HS-5 (cell line): Measurements from ENCODE around the gene RDH13.
"Not testable (repeated sequence)": the region's sequence is repeated elsewhere in the genome, so short reads cannot be mapped to it uniquely, and the experiment has no call there.

Experiments used
- DNase-seq: peaks from one replicate; pipeline ENCODE4 v3.0.0-alpha.2; 2012; ENCODE audit warnings: low read depth

RDH13 gene, protein sequence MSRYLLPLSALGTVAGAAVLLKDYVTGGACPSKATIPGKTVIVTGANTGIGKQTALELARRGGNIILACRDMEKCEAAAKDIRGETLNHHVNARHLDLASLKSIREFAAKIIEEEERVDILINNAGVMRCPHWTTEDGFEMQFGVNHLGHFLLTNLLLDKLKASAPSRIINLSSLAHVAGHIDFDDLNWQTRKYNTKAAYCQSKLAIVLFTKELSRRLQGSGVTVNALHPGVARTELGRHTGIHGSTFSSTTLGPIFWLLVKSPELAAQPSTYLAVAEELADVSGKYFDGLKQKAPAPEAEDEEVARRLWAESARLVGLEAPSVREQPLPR

DNA sequence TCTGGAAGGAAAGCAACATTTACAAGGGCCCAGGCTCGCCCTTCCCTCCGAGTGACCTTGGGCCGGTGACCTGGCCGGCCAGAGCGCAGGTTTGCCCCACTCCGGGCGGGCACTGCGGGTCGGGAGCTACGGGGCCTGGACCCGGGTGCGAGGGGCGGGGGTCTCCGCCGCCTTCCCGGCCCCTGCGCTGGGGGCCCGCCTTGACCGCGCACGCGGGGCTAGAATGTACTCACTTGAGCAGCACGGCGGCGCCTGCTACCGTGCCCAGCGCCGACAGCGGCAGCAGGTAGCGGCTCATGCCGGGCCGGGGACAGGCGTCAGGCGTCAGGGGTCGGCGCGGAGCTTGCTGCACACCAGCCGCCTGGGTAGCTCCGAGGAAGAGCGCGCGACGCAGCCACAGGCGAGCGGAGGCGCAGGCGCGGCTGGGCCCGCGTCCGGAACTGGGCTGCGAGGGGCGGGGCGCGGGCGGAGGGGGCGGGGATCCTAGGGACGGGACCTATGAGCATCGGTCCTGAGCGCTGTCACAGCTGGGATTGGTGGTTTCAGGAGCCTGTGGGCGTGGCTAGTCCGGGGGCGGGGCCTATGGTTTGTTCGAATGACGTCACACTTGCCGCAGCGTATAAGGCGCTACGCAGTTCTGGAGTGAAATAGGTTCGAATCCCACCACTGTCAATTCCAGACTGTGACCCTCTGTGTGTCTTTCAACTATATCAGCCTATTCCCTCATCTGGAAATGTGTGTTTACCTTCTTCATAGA lies at the start of gene RDH13:
TSS of gene RDH13 (minus strand) at position 414 of the 757 bp plus-strand sequence. CDS start at position 298, 116 bp downstream.
- peak; percentile 77 for DNase-seq

- no peak for DNase-seq
Measured at GRCh38 chr19:55112246-55112776, 49.4 kb upstream of the RDH13 start.

- no peak for DNase-seq
Measured at GRCh38 chr19:55111238-55111831, 48.4 kb upstream of the RDH13 start.

DNA sequence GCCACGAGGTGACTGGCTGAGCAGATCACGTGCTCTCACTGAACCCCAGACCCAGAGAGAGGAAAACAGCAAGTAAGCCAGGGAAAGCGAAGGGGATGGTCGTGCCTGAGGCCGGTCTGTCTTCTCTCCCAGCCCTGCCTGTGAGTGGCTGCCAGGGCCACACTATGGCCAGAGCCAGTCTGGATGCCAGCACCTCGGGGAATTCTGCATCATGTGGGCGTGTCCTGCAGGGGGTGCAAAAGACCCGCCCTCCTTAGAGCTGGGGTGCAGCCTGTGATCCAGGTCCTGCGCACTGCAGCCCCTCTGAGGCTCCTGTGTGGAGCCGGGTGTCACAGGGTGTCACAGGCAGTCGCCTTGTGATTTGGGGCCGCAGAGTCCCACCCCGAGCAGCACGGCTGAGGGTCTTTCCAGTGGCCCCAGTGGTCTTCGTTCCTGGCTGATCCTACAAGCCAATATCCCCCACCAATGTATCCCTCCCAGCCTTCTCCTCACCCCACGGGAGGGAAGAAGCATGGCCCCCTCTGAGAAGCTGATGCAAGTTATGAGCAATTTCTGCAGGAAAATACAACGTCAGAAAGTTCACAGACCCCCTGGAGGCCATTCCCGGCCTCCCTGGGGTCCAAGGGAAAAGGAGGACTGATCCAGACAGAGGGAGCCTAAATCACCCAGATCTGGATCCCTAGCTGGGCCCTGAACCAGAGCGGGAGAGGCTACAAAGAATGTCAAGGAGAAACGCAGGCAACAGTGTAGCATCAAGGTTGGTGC lies 46.8 kb upstream of the RDH13 start:
- no peak for DNase-seq

GRCh38 chr19:55107252-55107651 lies 44.3 kb upstream of the RDH13 start:
- DNase-seq: not testable (repeated sequence)

- DNase-seq: no peak
Measured at GRCh38 chr19:55106591-55106990, 43.6 kb upstream of the RDH13 start.

DNA sequence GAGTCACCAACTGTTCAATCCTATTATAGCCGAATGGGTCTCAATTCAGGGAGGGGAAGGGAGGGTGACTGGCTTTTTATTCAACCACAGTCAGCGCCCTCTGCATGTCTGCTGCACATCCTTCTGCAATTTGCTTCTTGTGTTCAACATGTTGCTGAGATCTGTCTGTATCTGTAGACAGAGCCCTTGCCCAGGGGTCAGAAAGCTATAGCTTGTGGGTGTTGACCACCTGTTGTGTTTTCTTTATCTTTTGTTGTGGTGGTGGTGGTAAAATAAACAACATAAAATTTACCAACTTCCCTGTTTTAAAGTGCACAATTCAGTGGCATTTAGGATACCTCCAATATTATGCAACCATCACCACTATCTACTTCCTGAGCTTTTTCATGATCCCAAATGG lies 42.3 kb upstream of the RDH13 start:
- no peak for DNase-seq

- no peak for DNase-seq
Measured at GRCh38 chr19:55103190-55103589, 40.2 kb upstream of the RDH13 start.

DNA sequence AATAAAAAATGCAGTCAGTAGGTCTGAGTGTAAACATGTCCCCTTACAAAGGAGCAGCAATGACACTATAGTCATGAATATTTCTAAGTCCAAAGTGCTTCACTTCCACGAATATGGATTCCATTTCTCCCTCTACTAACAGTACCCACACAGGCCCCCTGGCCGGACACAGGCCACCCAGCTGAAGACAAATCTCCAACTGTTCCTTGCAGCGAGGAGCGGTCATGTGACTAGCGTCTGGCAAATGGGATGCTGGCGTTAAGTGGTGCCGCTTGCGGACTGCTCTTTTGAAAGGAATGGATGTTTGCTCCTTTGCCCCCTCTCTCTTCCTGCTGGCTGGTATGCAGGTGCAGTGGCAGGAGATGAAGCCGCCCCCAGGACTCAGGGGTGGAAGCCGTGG lies 38.3 kb upstream of the RDH13 start:
- DNase-seq: no peak

GRCh38 chr19:55099557-55100506 lies 36.9 kb upstream of the RDH13 start:
- DNase-seq: no peak

- DNase-seq: no peak
Measured at GRCh38 chr19:55098716-55099556, 36.0 kb upstream of the RDH13 start.

GRCh38 chr19:55097864-55098715 lies 35.1 kb upstream of the RDH13 start:
- no peak for DNase-seq

GRCh38 chr19:55096061-55096701 lies 33.2 kb upstream of the RDH13 start:
- DNase-seq: no peak

DNA sequence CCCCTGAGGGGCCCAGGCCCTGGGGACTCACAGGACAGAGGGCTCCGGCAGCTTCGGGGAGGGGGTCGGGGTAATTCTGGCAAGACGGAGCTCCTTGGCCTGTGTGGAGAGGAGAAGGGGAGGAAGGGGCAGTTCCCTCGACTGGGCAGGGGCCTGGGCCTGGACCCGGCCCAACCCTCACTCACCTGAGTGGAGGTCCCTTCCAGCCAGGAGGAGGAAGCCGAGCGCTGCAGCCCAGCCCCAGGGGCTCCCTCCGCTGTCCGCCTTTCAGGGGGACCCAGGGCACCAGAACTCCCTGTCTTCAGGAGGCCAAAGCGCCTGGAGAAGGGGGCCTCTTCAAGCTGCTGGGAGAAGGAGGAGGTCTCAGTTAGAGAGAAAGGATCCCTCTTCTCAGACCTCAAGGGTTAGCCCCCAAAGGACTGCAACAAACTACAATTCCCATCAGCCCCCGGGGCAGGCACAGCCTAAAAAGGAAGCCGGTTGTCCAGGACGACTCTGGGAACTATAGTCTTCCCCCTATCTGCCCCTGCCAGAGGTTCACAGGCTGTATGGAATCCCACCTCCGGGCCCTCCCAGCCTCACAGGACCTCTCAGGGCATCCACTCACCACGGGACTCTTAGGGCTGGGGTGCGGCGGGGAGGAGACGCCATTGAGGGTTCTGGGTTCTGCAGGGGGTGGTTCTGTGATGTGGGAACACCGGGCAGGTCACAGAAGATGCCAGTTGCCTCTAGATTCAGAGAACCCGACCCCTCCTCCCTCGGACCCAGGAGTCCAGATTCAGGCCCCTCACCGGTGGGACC lies 32.5 kb upstream of the RDH13 start:
- no peak for DNase-seq

DNA sequence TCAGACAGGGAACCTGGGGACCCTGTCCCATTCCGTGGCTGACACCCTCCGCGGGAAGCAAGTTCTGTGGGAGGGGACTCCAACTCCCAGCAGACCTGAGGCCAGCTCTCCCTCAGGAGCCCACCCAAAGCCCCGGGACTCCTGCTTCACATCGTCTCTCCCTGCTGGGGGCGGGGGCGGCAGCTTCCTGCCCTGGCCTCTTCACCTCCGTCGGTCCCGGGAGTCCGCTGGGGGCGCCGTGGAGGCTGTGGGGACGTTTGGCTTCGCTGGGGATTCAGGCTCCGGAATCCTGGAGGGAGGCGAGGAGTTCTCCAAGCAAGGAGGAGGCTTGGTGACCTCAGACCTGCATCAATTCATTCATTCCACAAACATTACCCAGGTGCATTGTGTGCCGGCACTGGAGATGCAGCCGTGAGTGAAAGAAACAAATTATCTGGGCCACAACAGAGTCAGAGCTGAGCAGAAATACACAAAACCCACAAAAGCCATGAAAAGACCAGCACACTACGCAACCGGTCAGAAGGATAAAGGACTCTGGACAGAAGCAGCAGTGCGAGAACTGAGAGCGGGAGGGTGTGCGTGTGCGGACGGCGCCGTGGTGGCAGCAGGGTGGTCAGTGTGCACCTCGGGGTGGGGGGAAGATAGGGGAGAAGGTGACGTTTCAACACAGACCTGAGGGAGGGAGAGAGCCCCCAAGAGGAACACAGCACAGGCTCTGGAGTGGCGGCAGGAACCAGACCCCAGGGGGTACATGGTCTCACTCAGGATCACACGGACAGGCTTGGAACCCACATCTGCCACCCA lies 31.7 kb upstream of the RDH13 start:
- DNase-seq: no peak

DNA sequence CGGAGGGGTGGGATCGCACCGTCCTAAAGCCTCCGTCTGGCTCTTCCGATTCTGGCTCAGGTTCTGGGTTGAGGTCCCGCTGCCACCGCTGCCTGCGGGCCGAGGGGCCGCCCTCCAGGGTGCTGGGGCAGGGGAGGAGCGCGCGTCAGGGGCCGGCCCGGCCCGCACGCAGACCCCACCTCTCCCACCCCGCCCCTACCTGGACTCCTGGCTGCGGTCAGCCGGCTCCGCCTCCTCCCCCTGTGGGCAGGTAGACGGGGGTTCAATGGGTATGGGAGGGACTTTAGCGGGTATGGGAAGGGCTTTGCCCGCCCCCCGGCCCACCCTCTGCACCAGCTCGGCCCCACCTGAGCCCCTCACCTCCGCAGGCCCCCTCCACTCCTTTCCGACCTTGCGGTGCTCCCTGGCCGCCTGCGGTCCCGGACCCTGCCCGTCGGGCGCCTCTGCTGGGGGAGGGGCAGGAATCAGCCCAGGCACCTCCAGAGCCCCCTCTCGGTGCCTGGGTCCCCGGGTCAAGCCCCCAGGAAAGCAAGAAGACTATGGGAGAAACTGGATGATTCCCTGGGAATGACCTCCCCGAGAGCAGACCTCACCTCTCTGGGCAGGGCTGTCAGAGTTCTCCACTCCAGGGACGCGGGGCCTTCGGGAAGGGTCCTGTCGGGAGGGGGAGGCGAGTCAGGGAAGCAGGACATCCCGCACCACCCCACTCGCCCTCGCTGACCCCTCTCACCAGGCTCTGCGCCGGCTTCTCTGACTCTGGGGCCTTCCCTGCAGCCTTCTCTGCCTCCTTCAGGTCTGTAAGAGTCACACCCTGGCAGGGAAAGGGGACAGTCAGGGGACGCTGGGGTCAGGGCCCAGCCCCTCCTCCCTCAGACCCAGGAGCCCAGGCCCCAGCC lies 29.7 kb upstream of the RDH13 start:
- DNase-seq: no peak
